ENCODE results near the gene TAS2R8. TPM values are rescaled to one million over a fixed set of nuclear protein-coding genes. Genes with fewer than 3 reads are reported as not detected.

The TAS2R8 gene
- total and polyA plus RNA-seq, 10 of the 15 experiments (the other 5 are each of a cell fraction or from before 2014, with no cell fraction given), result not detected

- TF ChIP-seq ZBTB40 (IDR thresholded peaks at IDR 0.05; ENCODE audit: borderline replicate concordance) (no peak), TAF1 (IDR thresholded peaks at IDR 0.05; ENCODE audit: borderline replicate concordance, low read depth, low read length) (no peak), SRF (IDR thresholded peaks at IDR 0.05; ENCODE audit: low read depth in 2 of 2, low read length in 2 of 2) (no peak), IRF3 (IDR thresholded peaks at IDR 0.05) (no peak), PBX3 (IDR thresholded peaks at IDR 0.05; ENCODE audit: insufficient replicate concordance, low read depth, low read length) (no peak)
Measured at GRCh38 chr12:10851243-10851858, 44.3 kb upstream of the TAS2R8 start (continued).
